ENCODE data around the gene NEBL.

DNA sequence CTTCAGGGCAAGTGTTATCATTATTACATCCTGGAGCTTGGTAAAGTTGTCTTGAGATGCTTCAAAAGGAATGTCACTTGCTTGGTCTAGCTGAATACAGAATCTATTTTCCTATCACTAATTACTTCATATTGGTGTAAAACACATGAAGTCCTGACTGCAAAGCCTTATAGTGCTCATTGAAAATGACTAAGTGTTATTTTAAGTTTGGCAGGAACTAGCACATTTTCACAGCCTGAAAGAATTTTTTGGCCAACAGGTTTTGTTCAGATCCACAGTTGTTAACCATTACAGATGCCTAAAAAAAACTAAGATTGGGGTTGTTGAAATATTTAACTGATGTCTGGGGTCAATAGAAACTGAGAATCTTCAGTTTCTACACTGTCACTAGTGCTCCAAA is 149.3 kb downstream of the NEBL start:
- TF ChIP-seq, protein P1, sequence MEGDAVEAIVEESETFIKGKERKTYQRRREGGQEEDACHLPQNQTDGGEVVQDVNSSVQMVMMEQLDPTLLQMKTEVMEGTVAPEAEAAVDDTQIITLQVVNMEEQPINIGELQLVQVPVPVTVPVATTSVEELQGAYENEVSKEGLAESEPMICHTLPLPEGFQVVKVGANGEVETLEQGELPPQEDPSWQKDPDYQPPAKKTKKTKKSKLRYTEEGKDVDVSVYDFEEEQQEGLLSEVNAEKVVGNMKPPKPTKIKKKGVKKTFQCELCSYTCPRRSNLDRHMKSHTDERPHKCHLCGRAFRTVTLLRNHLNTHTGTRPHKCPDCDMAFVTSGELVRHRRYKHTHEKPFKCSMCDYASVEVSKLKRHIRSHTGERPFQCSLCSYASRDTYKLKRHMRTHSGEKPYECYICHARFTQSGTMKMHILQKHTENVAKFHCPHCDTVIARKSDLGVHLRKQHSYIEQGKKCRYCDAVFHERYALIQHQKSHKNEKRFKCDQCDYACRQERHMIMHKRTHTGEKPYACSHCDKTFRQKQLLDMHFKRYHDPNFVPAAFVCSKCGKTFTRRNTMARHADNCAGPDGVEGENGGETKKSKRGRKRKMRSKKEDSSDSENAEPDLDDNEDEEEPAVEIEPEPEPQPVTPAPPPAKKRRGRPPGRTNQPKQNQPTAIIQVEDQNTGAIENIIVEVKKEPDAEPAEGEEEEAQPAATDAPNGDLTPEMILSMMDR (IDR thresholded peaks at IDR 0.05) = no peak
- TF ChIP-seq POLR2A (IDR thresholded peaks at IDR 0.05) = no peak
